Fibroblast of skin of right quadriceps (primary cell): ENCODE results near the gene SHBG.

Source experiments
- DNase-seq: peaks from one replicate; pipeline ENCODE4 v3.0.0-alpha.2; 2013

The SHBG gene

GRCh38 chr17:7651097-7651664 lies 21.2 kb downstream of the SHBG start:
- DNase-seq = no peak

- no peak for DNase-seq
Measured at GRCh38 chr17:7651665-7652387, 21.9 kb downstream of the SHBG start.

GRCh38 chr17:7652388-7653356 lies 22.7 kb downstream of the SHBG start:
- DNase-seq = no peak

- peak; percentile 36 for DNase-seq
Measured at GRCh38 chr17:7654832-7655540, 25.1 kb downstream of the SHBG start.

GRCh38 chr17:7655541-7655840 lies 25.6 kb downstream of the SHBG start:
- no peak for DNase-seq

GRCh38 chr17:7656958-7657609 lies 27.1 kb downstream of the SHBG start:
- no peak for DNase-seq

GRCh38 chr17:7667656-7668406 lies 37.9 kb downstream of the SHBG start:
- no peak for DNase-seq

GRCh38 chr17:7668482-7668881 lies 38.5 kb downstream of the SHBG start:
- no peak for DNase-seq

- DNase-seq = no peak
Measured at GRCh38 chr17:7673239-7673638, 43.3 kb downstream of the SHBG start.

- no peak for DNase-seq
Measured at GRCh38 chr17:7674934-7675333, 45.0 kb downstream of the SHBG start.

- DNase-seq = no peak
Measured at GRCh38 chr17:7676533-7676932, 46.6 kb downstream of the SHBG start.

GRCh38 chr17:7677388-7678067 lies 47.6 kb downstream of the SHBG start:
- DNase-seq = no peak
